MCF 10A (cell line): ENCODE results near the gene SNX17. TPM values are rescaled to one million over a fixed set of nuclear protein-coding genes. Genes with fewer than 3 reads are reported as not detected.

ENCODE experiments used
- BruUV-seq: library from RNA; stranded (reverse); fragments of 400-500 nt; replicated peaks from 2 replicates; lab custom pipeline; 2021; lab: Mats Ljungman, UMichigan
- CTCF ChIA-PET: fragments of 300-600 bp; sonication (Branson Sonifier 250); formaldehyde crosslinking; extraction: SDS; loops from one replicate; lab custom pipeline; 2021; ENCODE audit warnings: antibody characterized with exemption, inconsistent platforms; lab: Yijun Ruan, JAX
- POLR2A ChIA-PET: fragments of 300-600, 350-650 bp; sonication (Branson Sonifier 250); formaldehyde crosslinking; extraction: SDS; loops from one replicate; lab custom pipeline; 2020; ENCODE audit warnings: antibody characterized with exemption, inconsistent platforms; lab: Yijun Ruan, JAX
- DNase-seq: peaks from one replicate; pipeline ENCODE4 v3.0.0-alpha.2; 2018; ENCODE audit not compliant: unreplicated experiment
- H3K27ac Mint-ChIP-seq: one replicate; pipeline ENCODE4 v1.8.0; 2022; ENCODE audit warnings: mild to moderate bottlenecking, low read depth, mixed read lengths; ENCODE audit not compliant: unreplicated experiment
- H3K27me3 Mint-ChIP-seq: one replicate; pipeline ENCODE4 v1.8.0; 2022; ENCODE audit warnings: mixed read lengths; ENCODE audit not compliant: insufficient read depth, unreplicated experiment
- H3K36me3 Mint-ChIP-seq: one replicate; pipeline ENCODE4 v1.8.0; 2022; ENCODE audit warnings: mild to moderate bottlenecking, moderate library complexity, mixed read lengths; ENCODE audit not compliant: insufficient read depth, unreplicated experiment
- H3K4me1 Mint-ChIP-seq: one replicate; pipeline ENCODE4 v1.8.0; 2022; ENCODE audit warnings: mixed read lengths; ENCODE audit not compliant: insufficient read depth, unreplicated experiment
- H3K4me3 Mint-ChIP-seq: one replicate; pipeline ENCODE4 v1.8.0; 2022; ENCODE audit warnings: mild to moderate bottlenecking, moderate library complexity, mixed read lengths; ENCODE audit not compliant: unreplicated experiment
- H3K9me3 Mint-ChIP-seq: one replicate; pipeline ENCODE4 v1.8.0; 2022; ENCODE audit warnings: mixed read lengths; ENCODE audit not compliant: unreplicated experiment
- intact Hi-C: fragments of 100-400 bp; cut with micrococcal nuclease; formaldehyde crosslinking; loops from 2 replicates; pipeline ENCODE4 v1.14.1; 2022
- total RNA-seq: library from RNA; stranded (reverse); gene quantifications from 2 replicates; pipeline ENCODE4 v1.2.3, GENCODE V29; 2022
- TF ChIP-seq, protein P1 (sequence below): fragments of 200-600 bp; IDR thresholded peaks from one replicate; pipeline ENCODE4 v1.8.0; 2022; ENCODE audit warnings: antibody characterized with exemption, mild to moderate bottlenecking; ENCODE audit not compliant: unreplicated experiment

SNX17 gene
- total RNA-seq, 1 experiment from 2014 or later, result 125 TPM

DNA sequence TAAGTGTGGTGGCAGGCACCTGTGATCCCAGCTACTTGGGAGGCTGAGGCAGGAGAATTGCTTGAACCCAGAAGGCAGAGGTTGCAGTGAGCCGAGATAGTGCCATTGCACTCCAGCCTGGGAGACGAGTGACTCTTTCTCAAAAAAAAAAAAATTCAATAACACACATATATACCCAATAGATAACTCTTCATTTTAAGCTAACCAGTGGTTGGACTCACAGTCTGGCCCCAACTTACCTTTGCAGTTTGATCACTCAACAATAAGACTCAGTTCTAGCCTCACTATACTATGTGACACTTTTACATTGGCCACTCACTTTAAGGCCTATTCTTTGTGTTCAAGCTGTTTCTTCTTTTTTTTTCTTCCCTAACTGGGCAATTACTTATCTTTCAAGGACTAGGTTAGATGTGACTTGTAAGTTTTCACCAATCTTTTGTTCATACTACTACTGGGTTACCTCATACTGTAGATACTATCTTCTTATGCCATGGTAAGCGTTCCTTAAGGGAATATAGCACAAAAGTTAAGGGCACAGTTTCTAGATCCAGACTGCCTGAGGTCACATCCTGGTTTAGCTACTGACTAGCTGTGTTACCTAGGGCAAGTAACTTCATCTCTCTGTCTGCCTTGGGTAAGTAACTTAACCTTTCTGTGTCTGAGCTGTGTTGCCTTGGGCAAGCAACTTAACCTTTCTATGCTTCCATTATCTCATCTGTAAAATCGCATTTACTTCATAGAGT is 7.6 kb upstream of the SNX17 start:
- BruUV-seq, result no TSS peak
- CTCF ChIA-PET, result interaction anchor here (0.7 kb wide), 2 partner anchors 8 to 12 kb away, joined by 3 to 4 read pairs; no protein-coding TSS in a partner anchor
- DNase-seq, result no peak
- intact Hi-C loops, result no loop called here
- Mint-ChIP-seq H3K4me1 (peaks cover 10% of the 10 kb centered on the region), H3K4me3 (no peak overlapping the region), H3K27me3 (no peaks in the 10 kb centered on the region), H3K9me3 (no peaks in the 10 kb centered on the region), H3K36me3 (peaks cover 70% of the 10 kb centered on the region), H3K27ac (no peak overlapping the region)
- TF ChIP-seq, protein P1, sequence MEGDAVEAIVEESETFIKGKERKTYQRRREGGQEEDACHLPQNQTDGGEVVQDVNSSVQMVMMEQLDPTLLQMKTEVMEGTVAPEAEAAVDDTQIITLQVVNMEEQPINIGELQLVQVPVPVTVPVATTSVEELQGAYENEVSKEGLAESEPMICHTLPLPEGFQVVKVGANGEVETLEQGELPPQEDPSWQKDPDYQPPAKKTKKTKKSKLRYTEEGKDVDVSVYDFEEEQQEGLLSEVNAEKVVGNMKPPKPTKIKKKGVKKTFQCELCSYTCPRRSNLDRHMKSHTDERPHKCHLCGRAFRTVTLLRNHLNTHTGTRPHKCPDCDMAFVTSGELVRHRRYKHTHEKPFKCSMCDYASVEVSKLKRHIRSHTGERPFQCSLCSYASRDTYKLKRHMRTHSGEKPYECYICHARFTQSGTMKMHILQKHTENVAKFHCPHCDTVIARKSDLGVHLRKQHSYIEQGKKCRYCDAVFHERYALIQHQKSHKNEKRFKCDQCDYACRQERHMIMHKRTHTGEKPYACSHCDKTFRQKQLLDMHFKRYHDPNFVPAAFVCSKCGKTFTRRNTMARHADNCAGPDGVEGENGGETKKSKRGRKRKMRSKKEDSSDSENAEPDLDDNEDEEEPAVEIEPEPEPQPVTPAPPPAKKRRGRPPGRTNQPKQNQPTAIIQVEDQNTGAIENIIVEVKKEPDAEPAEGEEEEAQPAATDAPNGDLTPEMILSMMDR, result no peak
- POLR2A ChIA-PET, result interaction anchor here (0.7 to 1.5 kb wide), 7 partner anchors 9 to 85 kb away, joined by 3 to 4 read pairs (median 3); partner anchors contain the start of gene MPV17

DNA sequence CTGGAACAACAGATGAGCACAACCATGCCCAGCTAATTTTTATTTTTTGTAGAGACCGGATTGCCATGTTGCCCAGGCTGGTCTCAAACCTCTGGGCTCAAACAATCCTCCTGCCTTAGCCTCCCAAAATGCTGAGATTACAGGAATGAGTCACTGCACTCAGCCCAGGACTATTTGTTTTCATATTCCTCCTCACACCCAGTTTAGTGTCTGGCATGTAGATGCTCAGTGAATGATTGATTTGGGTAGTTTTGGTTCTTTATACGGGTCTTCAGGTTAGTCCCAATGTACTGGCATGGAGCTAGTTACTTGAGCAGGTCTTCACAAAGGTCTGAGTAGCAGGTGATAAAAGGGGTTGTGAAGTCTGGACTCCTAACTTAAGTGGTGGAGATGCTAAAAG is 6.5 kb upstream of the SNX17 start:
- no TSS peak for BruUV-seq
- Mint-ChIP-seq H3K9me3 (no peaks in the 10 kb centered on the region), H3K27ac (no peak overlapping the region), H3K27me3 (no peaks in the 10 kb centered on the region), H3K4me3 (no peak overlapping the region), H3K4me1 (peaks cover 6% of the 10 kb centered on the region), H3K36me3 (peaks cover 73% of the 10 kb centered on the region)
- POLR2A ChIA-PET, result interaction anchor here (0.6 kb wide), 1 partner anchor 41 kb away, joined by 3 read pairs; no protein-coding TSS in a partner anchor
- intact Hi-C loops, result no loop called here
- TF ChIP-seq, protein P1, result no peak
- DNase-seq, result no peak
- CTCF ChIA-PET, result no interaction called here

DNA sequence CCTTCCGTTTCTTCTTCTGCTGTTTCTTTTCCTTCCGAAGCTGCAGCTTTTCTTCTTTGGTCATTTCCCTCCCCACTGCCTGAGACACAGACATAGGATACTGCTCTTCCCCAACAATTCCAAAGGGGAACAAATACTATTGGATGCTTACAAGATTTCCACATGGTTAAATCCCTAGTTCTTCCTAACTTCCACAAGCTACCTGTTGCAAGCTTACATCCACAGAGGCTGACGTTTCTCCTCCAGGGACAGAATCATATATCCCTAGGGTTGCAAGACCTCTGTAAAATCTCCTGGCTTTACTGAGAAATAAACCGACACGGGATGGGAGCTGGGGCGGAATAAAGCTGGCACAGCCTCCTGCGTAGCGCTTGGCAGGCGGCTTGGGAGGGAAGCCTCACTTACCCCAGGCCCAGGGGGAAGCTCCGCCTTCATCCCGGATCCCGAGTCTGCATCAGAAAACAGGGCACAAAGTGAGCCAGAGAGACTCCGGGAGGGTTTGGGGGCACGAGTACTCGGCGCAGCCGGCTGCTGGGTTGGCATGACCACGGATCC is 868 bp upstream of the SNX17 start:
- Mint-ChIP-seq H3K27me3 (no peaks in the 10 kb centered on the region), H3K27ac (peak overlapping the region; percentile 81), H3K36me3 (peaks cover 64% of the 10 kb centered on the region), H3K4me1 (peaks cover 21% of the 10 kb centered on the region), H3K4me3 (peak overlapping the region; percentile 86), H3K9me3 (no peaks in the 10 kb centered on the region)
- intact Hi-C loops, result loop anchor here (1.0 kb wide), 3 partner anchors 11 to 48 kb away; partner anchors contain the start of gene ZNF513
- POLR2A ChIA-PET, result interaction anchor here (0.6 to 7.8 kb wide), 21 partner anchors 9 to 1076 kb away, joined by 3 to 148 read pairs (median 5); partner anchors contain the start of genes CCDC121, GPN1, GTF3C2 and KHK
- TSS peak; percentile 43 for BruUV-seq
- TF ChIP-seq, protein P1, result no peak
- CTCF ChIA-PET, result interaction anchor here (0.6 to 5.7 kb wide), 15 partner anchors 9 to 941 kb away, joined by 3 to 47 read pairs (median 4); partner anchors contain the start of genes GTF3C2 and MPV17
- peak; percentile 64 for DNase-seq
